Measurements from ENCODE around the gene COL26A1.
"Not testable (repeated sequence)": the region's sequence is repeated elsewhere in the genome, so short reads cannot be mapped to it uniquely, and the experiment has no call there.

COL26A1 gene

GRCh38 chr7:101602082-101602481 lies 239.4 kb downstream of the COL26A1 start:
- Histone ChIP-seq H3K9ac (ENCODE audit: low read depth in 1 of 2, low read length in 2 of 2) (no peak overlapping the region), H3K36me3 (ENCODE audit: control insufficient read depth in 1 of 2, insufficient read depth in 2 of 2, low read length in 2 of 2) (no peaks in the 10 kb centered on the region), H3K9me3 (ENCODE audit: control insufficient read depth in 1 of 2, low read length in 2 of 2) (no peaks in the 10 kb centered on the region), H3K4me1 (ENCODE audit: control insufficient read depth in 1 of 2, insufficient read depth in 2 of 2, low read length in 2 of 2) (peaks cover 0 to 4% of the 10 kb centered on the region in 2 donors), H3K4me3 (ENCODE audit: low read depth in 1 of 2, low read length in 2 of 2) (no peak overlapping the region), H3K27ac (ENCODE audit: low read depth, low read length) (no peak overlapping the region), H3K27me3 (ENCODE audit: control insufficient read depth in 1 of 2, insufficient read depth in 2 of 2, low read length in 2 of 2) (no peaks in the 10 kb centered on the region)

GRCh38 chr7:101602484-101603241 lies 240.0 kb downstream of the COL26A1 start:
- no peak overlapping the region for H3K27ac ChIP-seq (ENCODE audit: low read depth, low read length)

GRCh38 chr7:101604331-101604933 lies 241.8 kb downstream of the COL26A1 start:
- no peaks in the 10 kb centered on the region for H3K9me3 ChIP-seq (ENCODE audit: control insufficient read depth in 1 of 2, low read length in 2 of 2)
- no peak overlapping the region for H3K4me3 ChIP-seq (ENCODE audit: low read depth in 1 of 2, low read length in 2 of 2)
- no peak overlapping the region for H3K27ac ChIP-seq (ENCODE audit: low read depth, low read length)
- H3K27me3 ChIP-seq (ENCODE audit: control insufficient read depth in 1 of 2, insufficient read depth in 2 of 2, low read length in 2 of 2): no peaks in the 10 kb centered on the region
- H3K4me1 ChIP-seq (ENCODE audit: control insufficient read depth in 1 of 2, insufficient read depth in 2 of 2, low read length in 2 of 2): peaks cover 7% of the 10 kb centered on the region in 2 donors
- no peaks in the 10 kb centered on the region for H3K36me3 ChIP-seq (ENCODE audit: control insufficient read depth in 1 of 2, insufficient read depth in 2 of 2, low read length in 2 of 2)
- no peak overlapping the region for H3K9ac ChIP-seq (ENCODE audit: low read depth in 1 of 2, low read length in 2 of 2)

More at GRCh38 chr7:101602484-101603241, 240.0 kb downstream of the COL26A1 start:
- no peaks in the 10 kb centered on the region for H3K9me3 ChIP-seq (ENCODE audit: control insufficient read depth in 1 of 2, low read length in 2 of 2)
- H3K4me1 ChIP-seq (ENCODE audit: control insufficient read depth in 1 of 2, insufficient read depth in 2 of 2, low read length in 2 of 2): peaks cover 0 to 4% of the 10 kb centered on the region in 2 donors
- H3K27me3 ChIP-seq (ENCODE audit: control insufficient read depth in 1 of 2, insufficient read depth in 2 of 2, low read length in 2 of 2): no peaks in the 10 kb centered on the region
- H3K9ac ChIP-seq (ENCODE audit: low read depth in 1 of 2, low read length in 2 of 2): no peak overlapping the region
- H3K36me3 ChIP-seq (ENCODE audit: control insufficient read depth in 1 of 2, insufficient read depth in 2 of 2, low read length in 2 of 2): no peaks in the 10 kb centered on the region
- no peak overlapping the region for H3K4me3 ChIP-seq (ENCODE audit: low read depth in 1 of 2, low read length in 2 of 2)

- not testable (repeated sequence) for H3K36me3 ChIP-seq (ENCODE audit: control insufficient read depth in 1 of 2, insufficient read depth in 2 of 2, low read length in 2 of 2); H3K4me3 ChIP-seq (ENCODE audit: low read depth in 1 of 2, low read length in 2 of 2); H3K9ac ChIP-seq (ENCODE audit: low read depth in 1 of 2, low read length in 2 of 2); H3K27ac ChIP-seq (ENCODE audit: low read depth, low read length); H3K4me1 ChIP-seq (ENCODE audit: control insufficient read depth in 1 of 2, insufficient read depth in 2 of 2, low read length in 2 of 2); H3K27me3 ChIP-seq (ENCODE audit: control insufficient read depth in 1 of 2, insufficient read depth in 2 of 2, low read length in 2 of 2); H3K9me3 ChIP-seq (ENCODE audit: control insufficient read depth in 1 of 2, low read length in 2 of 2)
These were observed 242.3 kb downstream of the COL26A1 start for GRCh38 chr7:101604934-101605332.

- Histone ChIP-seq H3K36me3 (ENCODE audit: control insufficient read depth in 1 of 2, insufficient read depth in 2 of 2, low read length in 2 of 2) (no peaks in the 10 kb centered on the region), H3K27me3 (ENCODE audit: control insufficient read depth in 1 of 2, insufficient read depth in 2 of 2, low read length in 2 of 2) (no peaks in the 10 kb centered on the region), H3K4me3 (ENCODE audit: low read depth in 1 of 2, low read length in 2 of 2) (no peak overlapping the region), H3K27ac (ENCODE audit: low read depth, low read length) (no peak overlapping the region), H3K9me3 (ENCODE audit: control insufficient read depth in 1 of 2, low read length in 2 of 2) (no peaks in the 10 kb centered on the region), H3K9ac (ENCODE audit: low read depth in 1 of 2, low read length in 2 of 2) (no peak overlapping the region), H3K4me1 (ENCODE audit: control insufficient read depth in 1 of 2, insufficient read depth in 2 of 2, low read length in 2 of 2) (peaks cover 7% of the 10 kb centered on the region in 2 donors)
These were observed 243.2 kb downstream of the COL26A1 start for GRCh38 chr7:101605611-101606497.

- H3K27me3 ChIP-seq (ENCODE audit: control insufficient read depth in 1 of 2, insufficient read depth in 2 of 2, low read length in 2 of 2): no peaks in the 10 kb centered on the region
- H3K9me3 ChIP-seq (ENCODE audit: control insufficient read depth in 1 of 2, low read length in 2 of 2): no peaks in the 10 kb centered on the region
- no peaks in the 10 kb centered on the region for H3K36me3 ChIP-seq (ENCODE audit: control insufficient read depth in 1 of 2, insufficient read depth in 2 of 2, low read length in 2 of 2)
- no peak overlapping the region for H3K9ac ChIP-seq (ENCODE audit: low read depth in 1 of 2, low read length in 2 of 2)
- peaks cover 7% of the 10 kb centered on the region in 2 donors for H3K4me1 ChIP-seq (ENCODE audit: control insufficient read depth in 1 of 2, insufficient read depth in 2 of 2, low read length in 2 of 2)
- H3K4me3 ChIP-seq (ENCODE audit: low read depth in 1 of 2, low read length in 2 of 2): no peak overlapping the region
- H3K27ac ChIP-seq (ENCODE audit: low read depth, low read length): no peak overlapping the region
These were observed 243.8 kb downstream of the COL26A1 start for GRCh38 chr7:101606498-101606923.
